H1 (cell line): ENCODE data around the gene TXN2.

Experiments used
- CTCF ChIP-seq, 3 experiments: IDR thresholded peaks; 1 replicate in 2 of 3; 2 replicates in 1 of 3; pipeline versions ENCODE4 v1.5.1 to v1.6.1; 2011; ENCODE audit warnings: low read length in 3 of 3, mild to moderate bottlenecking in 3 of 3, inconsistent platforms in 2 of 3, low read depth in 1 of 3, moderate library complexity in 1 of 3; ENCODE audit not compliant: insufficient read depth in 1 of 3; ENCODE audit errors: control extremely low read depth in 1 of 3
- EZH2 ChIP-seq: fragments of 200-600 bp; sonication (generic); IDR thresholded peaks from 2 replicates; pipeline ENCODE4 v1.7.1; 2012; ENCODE audit warnings: low read depth, mild to moderate bottlenecking, moderate library complexity, low read length, inconsistent platforms; ENCODE audit not compliant: severe bottlenecking
- JUND ChIP-seq: IDR thresholded peaks from 2 replicates; pipeline ENCODE4 v1.6.1; 2011; ENCODE audit warnings: mild to moderate bottlenecking, improper control_type of control experiment, low read length
- POLR2A ChIP-seq, 2 experiments: IDR thresholded peaks; 1 replicate in 1 of 2; 2 replicates in 1 of 2; pipeline ENCODE4 v1.6.1; 2011; ENCODE audit warnings: low read depth in 2 of 2, low read length in 2 of 2, mild to moderate bottlenecking in 2 of 2; ENCODE audit errors: control extremely low read depth in 1 of 2
- SP1 ChIP-seq: IDR thresholded peaks from 2 replicates; pipeline ENCODE4 v1.6.1; 2011; ENCODE audit warnings: low read depth, low read length
- SUZ12 ChIP-seq: fragments of 200-600 bp; sonication (generic); IDR thresholded peaks from 2 replicates; pipeline ENCODE4 v1.6.1; 2012; ENCODE audit warnings: mild to moderate bottlenecking, inconsistent platforms, low read length, moderate library complexity, mixed read lengths
- ZNF274 ChIP-seq: IDR thresholded peaks from 2 replicates; pipeline ENCODE4 v1.7.0; 2012; ENCODE audit warnings: low read length, borderline replicate concordance; ENCODE audit errors: extremely low read depth

GRCh38 chr22:36481393-36482168 is at the start of gene TXN2:
- TF ChIP-seq ZNF274: no peak
- no peak for TF ChIP-seq JUND
- no peak for TF ChIP-seq CTCF (IDR thresholded peaks at IDR 0.05; ENCODE audit: control extremely low read depth in 1 of 3, insufficient read depth in 1 of 3, low read depth in 1 of 3, low read length in 3 of 3)
- TF ChIP-seq SUZ12: no peak
- TF ChIP-seq POLR2A (IDR thresholded peaks at IDR 0.05; ENCODE audit: control extremely low read depth in 1 of 2, low read depth in 2 of 2, low read length in 2 of 2): peak; percentile 81 to 91
- TF ChIP-seq SP1: no peak
- TF ChIP-seq EZH2: no peak
